ENCODE measurements around the gene CKAP2L. TPM values are rescaled to one million over a fixed set of nuclear protein-coding genes. Genes with fewer than 3 reads are reported as not detected.

Gene CKAP2L
- total RNA-seq, 1 donor from 2014 or later = 2.1 TPM

- Histone ChIP-seq H3K27me3 (ENCODE audit: insufficient read depth, low read length) (no peaks in the 10 kb centered on the region), H3K4me3 (ENCODE audit: insufficient read depth, low read depth, low read length) (no peak overlapping the region), H3K4me1 (ENCODE audit: insufficient read depth, low read length) (peaks cover 3% of the 10 kb centered on the region), H3K79me2 (ENCODE audit: insufficient read depth, low read length) (no peaks in the 10 kb centered on the region), H3K27ac (ENCODE audit: low read depth, low read length) (no peak overlapping the region), H3K4me2 (ENCODE audit: low read length) (no peak overlapping the region), H3K36me3 (ENCODE audit: insufficient read depth, low read length) (no peaks in the 10 kb centered on the region), H3K9me3 (ENCODE audit: insufficient read depth, low read depth, low read length) (no peaks in the 10 kb centered on the region), H4K20me1 (ENCODE audit: insufficient read depth, low read length) (no peaks in the 10 kb centered on the region), H3K9ac (ENCODE audit: low read length) (no peak overlapping the region), H2AFZ (ENCODE audit: low read depth, low read length) (no peak overlapping the region)
- Mint-ChIP-seq H3K4me1 (ENCODE audit: low read depth, unreplicated experiment) (peaks cover 8% of the 10 kb centered on the region), H3K27ac (ENCODE audit: unreplicated experiment) (peak overlapping the region; percentile 4), H3K4me3 (ENCODE audit: unreplicated experiment) (no peak overlapping the region), H3K27me3 (ENCODE audit: low read depth, unreplicated experiment) (peaks cover 3% of the 10 kb centered on the region), H3K36me3 (ENCODE audit: low read depth, unreplicated experiment) (no peaks in the 10 kb centered on the region), H3K9me3 (ENCODE audit: unreplicated experiment) (peaks cover 20% of the 10 kb centered on the region)
- TF ChIP-seq EZH2 (IDR thresholded peaks at IDR 0.05; ENCODE audit: insufficient read depth, low read length) = no peak
- TF ChIP-seq CTCF (IDR thresholded peaks at IDR 0.05; ENCODE audit: insufficient read depth, low read depth, low read length) = no peak
- DNase-seq (ENCODE audit: low read depth) (peak; percentile 82), FAIRE-seq (no peak)
These were observed 29.8 kb upstream of the CKAP2L start for GRCh38 chr2:112794131-112794733.

GRCh38 chr2:112793449-112793978, 29.1 kb upstream of the CKAP2L start:
- Histone ChIP-seq H3K79me2 (ENCODE audit: insufficient read depth, low read length) (no peaks in the 10 kb centered on the region), H3K36me3 (ENCODE audit: insufficient read depth, low read length) (no peaks in the 10 kb centered on the region), H4K20me1 (ENCODE audit: insufficient read depth, low read length) (no peaks in the 10 kb centered on the region), H3K27me3 (ENCODE audit: insufficient read depth, low read length) (no peaks in the 10 kb centered on the region), H3K4me2 (ENCODE audit: low read length) (no peak overlapping the region), H3K9ac (ENCODE audit: low read length) (no peak overlapping the region), H2AFZ (ENCODE audit: low read depth, low read length) (no peak overlapping the region), H3K4me3 (ENCODE audit: insufficient read depth, low read depth, low read length) (no peak overlapping the region), H3K4me1 (ENCODE audit: insufficient read depth, low read length) (peaks cover 3% of the 10 kb centered on the region), H3K9me3 (ENCODE audit: insufficient read depth, low read depth, low read length) (no peaks in the 10 kb centered on the region), H3K27ac (ENCODE audit: low read depth, low read length) (peak overlapping the region; percentile 10)
- Mint-ChIP-seq H3K4me1 (ENCODE audit: low read depth, unreplicated experiment) (peaks cover 8% of the 10 kb centered on the region), H3K9me3 (ENCODE audit: unreplicated experiment) (peaks cover 20% of the 10 kb centered on the region), H3K27me3 (ENCODE audit: low read depth, unreplicated experiment) (peaks cover 7% of the 10 kb centered on the region), H3K36me3 (ENCODE audit: low read depth, unreplicated experiment) (no peaks in the 10 kb centered on the region), H3K4me3 (ENCODE audit: unreplicated experiment) (no peak overlapping the region), H3K27ac (ENCODE audit: unreplicated experiment) (peak overlapping the region; percentile 9)
- TF ChIP-seq CTCF (IDR thresholded peaks at IDR 0.05; ENCODE audit: insufficient read depth, low read depth, low read length) = no peak
- no peak for TF ChIP-seq EZH2 (IDR thresholded peaks at IDR 0.05; ENCODE audit: insufficient read depth, low read length)
- FAIRE-seq (no peak), DNase-seq (ENCODE audit: low read depth) (peak; percentile 25)

GRCh38 chr2:112792419-112792818, 28.0 kb upstream of the CKAP2L start:
- no peak overlapping the region for H3K4me2 ChIP-seq (ENCODE audit: low read length)
- H3K9me3 ChIP-seq (ENCODE audit: insufficient read depth, low read depth, low read length) = no peaks in the 10 kb centered on the region
- no peaks in the 10 kb centered on the region for H3K36me3 Mint-ChIP-seq (ENCODE audit: low read depth, unreplicated experiment)
- no peak for DNase-seq (ENCODE audit: low read depth)
- no peaks in the 10 kb centered on the region for H3K27me3 ChIP-seq (ENCODE audit: insufficient read depth, low read length)
- H3K4me1 Mint-ChIP-seq (ENCODE audit: low read depth, unreplicated experiment) = peaks cover 8% of the 10 kb centered on the region
- no peak for TF ChIP-seq EZH2 (IDR thresholded peaks at IDR 0.05; ENCODE audit: insufficient read depth, low read length)
- no peak for TF ChIP-seq CTCF (IDR thresholded peaks at IDR 0.05; ENCODE audit: insufficient read depth, low read depth, low read length)
- H3K36me3 ChIP-seq (ENCODE audit: insufficient read depth, low read length) = no peaks in the 10 kb centered on the region
- H3K79me2 ChIP-seq (ENCODE audit: insufficient read depth, low read length) = no peaks in the 10 kb centered on the region
- H3K9me3 Mint-ChIP-seq (ENCODE audit: unreplicated experiment) = peaks cover 15% of the 10 kb centered on the region
- no peak overlapping the region for H2AFZ ChIP-seq (ENCODE audit: low read depth, low read length)
- peaks cover 3% of the 10 kb centered on the region for H3K4me1 ChIP-seq (ENCODE audit: insufficient read depth, low read length)
- no peak for FAIRE-seq
- H3K27ac ChIP-seq (ENCODE audit: low read depth, low read length) = no peak overlapping the region
- H3K4me3 Mint-ChIP-seq (ENCODE audit: unreplicated experiment) = no peak overlapping the region
- H3K27me3 Mint-ChIP-seq (ENCODE audit: low read depth, unreplicated experiment) = peaks cover 7% of the 10 kb centered on the region
- no peaks in the 10 kb centered on the region for H4K20me1 ChIP-seq (ENCODE audit: insufficient read depth, low read length)
- no peak overlapping the region for H3K27ac Mint-ChIP-seq (ENCODE audit: unreplicated experiment)
- no peak overlapping the region for H3K9ac ChIP-seq (ENCODE audit: low read length)
- no peak overlapping the region for H3K4me3 ChIP-seq (ENCODE audit: insufficient read depth, low read depth, low read length)

Data from astrocyte (in vitro differentiated cells and primary cell).